HEK293 (cell line): ENCODE results near the gene DBH.

Experiments used
- CTCF ChIA-PET: fragments of 350-600 bp; formaldehyde crosslinking; extraction: SDS; loops from one replicate; lab custom pipeline; 2021; ENCODE audit warnings: antibody characterized with exemption; lab: Yijun Ruan, JAX
- POLR2A ChIA-PET: fragments of 300-600 bp; formaldehyde crosslinking; extraction: SDS; loops from one replicate; lab custom pipeline; 2020; ENCODE audit warnings: antibody characterized with exemption, inconsistent platforms; lab: Yijun Ruan, JAX
- H3K27ac ChIP-seq: fragments of 200-500 bp; sonication (Bioruptor generic); 2 replicates; pipeline ENCODE4 v1.5.1; 2014; ENCODE audit warnings: low read depth, low read length, control low read depth, inconsistent platforms; ENCODE audit errors: extremely low read depth
- H3K36me3 ChIP-seq, 2 experiments: fragments of 200-500 bp in 1 of 2; sonication (Bioruptor generic) in 1 of 2; 1 replicate in 1 of 2; 2 replicates in 1 of 2; pipeline ENCODE4 v1.5.1; 2014 to 2017; ENCODE audit warnings: inconsistent platforms in 2 of 2, low read length in 2 of 2; ENCODE audit not compliant: control insufficient read depth in 2 of 2, insufficient read depth in 1 of 2
- H3K4me1 ChIP-seq: fragments of 200-500 bp; sonication (Bioruptor generic); 2 replicates; pipeline ENCODE4 v1.5.1; 2014; ENCODE audit warnings: mild to moderate bottlenecking, low read length, inconsistent platforms; ENCODE audit not compliant: control insufficient read depth, insufficient read depth
- H3K4me3 ChIP-seq: 2 replicates; pipeline ENCODE4 v1.5.1; 2011; ENCODE audit warnings: low read depth, mild to moderate bottlenecking, control low read depth, low read length, moderate library complexity
- H3K9me3 ChIP-seq: fragments of 200-500 bp; sonication (Bioruptor generic); 2 replicates; pipeline ENCODE4 v1.5.1; 2014; ENCODE audit warnings: low read depth, low read length, inconsistent platforms; ENCODE audit not compliant: control insufficient read depth, insufficient read depth
- EGR2 ChIP-seq: fragments of 450-650 bp; formaldehyde crosslinking; IDR thresholded peaks from 2 replicates; pipeline ENCODE4 v1.5.1; 2016; ENCODE audit warnings: low read depth, missing biosample characterization, missing genetic modification characterization
- GLIS2 ChIP-seq: fragments of 450-650 bp; formaldehyde crosslinking; IDR thresholded peaks from 2 replicates; pipeline ENCODE4 v1.5.1; 2016; ENCODE audit warnings: missing biosample characterization, missing genetic modification characterization
- KLF17 ChIP-seq: fragments of 450-650 bp; formaldehyde crosslinking; IDR thresholded peaks from 2 replicates; pipeline ENCODE4 v1.5.1; 2016; ENCODE audit warnings: missing biosample characterization, missing genetic modification characterization
- SCRT2 ChIP-seq: fragments of 450-650 bp; formaldehyde crosslinking; IDR thresholded peaks from 2 replicates; pipeline ENCODE4 v1.5.1; 2016; ENCODE audit warnings: missing biosample characterization, missing genetic modification characterization
- ZFHX2 ChIP-seq: fragments of 450-650 bp; formaldehyde crosslinking; conservative IDR thresholded peaks from 2 replicates; pipeline ENCODE4 v1.5.1; 2016; ENCODE audit warnings: missing biosample characterization, missing genetic modification characterization
- ZFP37 ChIP-seq: fragments of 450-650 bp; formaldehyde crosslinking; IDR thresholded peaks from 2 replicates; pipeline ENCODE4 v1.5.1; 2016; ENCODE audit warnings: missing biosample characterization, missing genetic modification characterization
- ZNF169 ChIP-seq: fragments of 450-650 bp; formaldehyde crosslinking; IDR thresholded peaks from 2 replicates; pipeline ENCODE4 v1.5.1; 2016; ENCODE audit warnings: missing biosample characterization, missing genetic modification characterization
- ZNF239 ChIP-seq: fragments of 450-650 bp; formaldehyde crosslinking; IDR thresholded peaks from 2 replicates; pipeline ENCODE4 v1.5.1; 2016; ENCODE audit warnings: missing biosample characterization, missing genetic modification characterization
- ZNF280C ChIP-seq: fragments of 450-650 bp; formaldehyde crosslinking; IDR thresholded peaks from 2 replicates; pipeline ENCODE4 v1.5.1; 2016; ENCODE audit warnings: missing biosample characterization, missing genetic modification characterization
- ZNF473 ChIP-seq: fragments of 450-650 bp; formaldehyde crosslinking; IDR thresholded peaks from 2 replicates; pipeline ENCODE4 v1.5.1; 2017; ENCODE audit warnings: missing biosample characterization, missing genetic modification characterization
- ZNF549 ChIP-seq: fragments of 450-650 bp; IDR thresholded peaks from 2 replicates; pipeline ENCODE4 v1.5.1; 2018; ENCODE audit warnings: missing biosample characterization, missing genetic modification characterization, mild to moderate bottlenecking, inconsistent platforms, moderate library complexity
- ZNF560 ChIP-seq: fragments of 450-650 bp; formaldehyde crosslinking; IDR thresholded peaks from 2 replicates; pipeline ENCODE4 v1.5.1; 2017; ENCODE audit warnings: missing biosample characterization, missing genetic modification characterization, borderline replicate concordance
- ZNF623 ChIP-seq: fragments of 450-650 bp; formaldehyde crosslinking; IDR thresholded peaks from 2 replicates; pipeline ENCODE4 v1.5.1; 2016; ENCODE audit warnings: missing biosample characterization, missing genetic modification characterization
- TF ChIP-seq, protein P1 (sequence below): IDR thresholded peaks from 2 replicates; pipeline ENCODE4 v1.6.1; 2011; ENCODE audit warnings: mild to moderate bottlenecking, low read depth, low read length, borderline replicate concordance

DBH gene

GRCh38 chr9:133686642-133687575 is 50.7 kb downstream of the DBH start:
- Histone ChIP-seq H3K36me3 (no peaks in the 10 kb centered on the region), H3K9me3 (no peaks in the 10 kb centered on the region), H3K4me3 (no peak overlapping the region), H3K27ac (no peak overlapping the region), H3K4me1 (no peaks in the 10 kb centered on the region)
- ChIA-PET CTCF (interaction anchor here (0.6 to 1.2 kb wide), 2 partner anchors 9 to 173 kb away, joined by 4 to 5 read pairs; no protein-coding TSS in a partner anchor), POLR2A (no interaction called here)
- TF ChIP-seq ZFP37 (tag by site-specific recombination) (no peak), ZNF473 (tag by site-specific recombination) (no peak), GLIS2 (no peak), SCRT2 (tag by site-specific recombination) (no peak), ZNF169 (tag by site-specific recombination) (no peak), KLF17 (tag by site-specific recombination) (no peak), ZNF549 (tag by site-specific recombination) (no peak), ZNF280C (no peak), ZNF239 (no peak)
- TF ChIP-seq, protein P1, sequence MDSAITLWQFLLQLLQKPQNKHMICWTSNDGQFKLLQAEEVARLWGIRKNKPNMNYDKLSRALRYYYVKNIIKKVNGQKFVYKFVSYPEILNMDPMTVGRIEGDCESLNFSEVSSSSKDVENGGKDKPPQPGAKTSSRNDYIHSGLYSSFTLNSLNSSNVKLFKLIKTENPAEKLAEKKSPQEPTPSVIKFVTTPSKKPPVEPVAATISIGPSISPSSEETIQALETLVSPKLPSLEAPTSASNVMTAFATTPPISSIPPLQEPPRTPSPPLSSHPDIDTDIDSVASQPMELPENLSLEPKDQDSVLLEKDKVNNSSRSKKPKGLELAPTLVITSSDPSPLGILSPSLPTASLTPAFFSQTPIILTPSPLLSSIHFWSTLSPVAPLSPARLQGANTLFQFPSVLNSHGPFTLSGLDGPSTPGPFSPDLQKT, result no peak

DNA sequence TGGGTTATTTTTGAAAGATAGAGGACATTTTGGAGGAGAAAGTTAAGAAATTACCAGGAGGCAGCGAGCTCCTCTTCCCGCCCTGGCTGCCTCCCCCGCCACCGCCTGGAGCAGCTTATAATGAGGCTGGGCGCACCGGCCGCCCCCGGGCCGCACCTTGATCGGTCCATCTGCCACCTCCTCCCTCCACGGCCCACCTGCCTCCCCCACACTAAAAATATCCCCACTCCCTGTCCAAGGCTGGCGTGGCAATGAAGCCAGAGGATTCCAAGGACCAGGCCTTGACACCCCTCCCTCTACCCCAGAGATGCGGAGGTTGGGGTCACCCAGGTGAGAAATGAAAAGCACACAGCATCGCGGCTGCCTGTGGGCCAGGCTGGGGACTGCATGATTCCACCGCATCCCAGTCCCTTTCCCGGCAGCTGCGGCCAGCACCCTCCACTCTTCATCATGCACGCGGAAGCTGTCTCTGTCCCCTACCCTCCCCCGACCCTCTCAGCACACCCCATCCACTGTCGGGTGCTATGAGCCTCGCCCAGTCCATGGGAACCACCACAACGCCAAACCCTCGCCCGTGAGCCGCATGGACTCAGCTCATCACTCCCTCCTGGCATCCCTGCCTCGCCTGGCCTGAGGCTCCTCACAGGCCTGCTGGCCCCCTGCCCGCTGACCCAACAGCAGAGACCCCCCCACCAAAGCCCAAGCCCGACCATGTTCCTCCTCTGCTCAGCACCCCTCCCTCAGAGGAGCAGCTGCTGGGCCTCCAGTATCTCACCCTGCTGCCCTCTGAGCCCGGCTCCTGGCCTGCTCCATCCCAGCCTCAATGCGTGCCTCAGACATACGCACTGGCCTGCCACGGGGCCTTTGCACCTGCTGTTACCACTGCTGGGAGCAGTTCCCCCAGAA is 51.9 kb downstream of the DBH start:
- no peaks in the 10 kb centered on the region for H3K9me3 ChIP-seq
- TF ChIP-seq EGR2 (tag by site-specific recombination) (peak; percentile 87), ZFHX2 (tag by site-specific recombination) (peak; percentile 67), ZNF560 (tag by site-specific recombination) (no peak), ZNF623 (tag by site-specific recombination) (peak; percentile 93)
- H3K36me3 ChIP-seq, result no peaks in the 10 kb centered on the region
- CTCF ChIA-PET, result interaction anchor here (0.6 to 1.2 kb wide), 2 partner anchors 10 to 44 kb away, joined by 3 to 5 read pairs; no protein-coding TSS in a partner anchor
- H3K27ac ChIP-seq, result no peak overlapping the region
- POLR2A ChIA-PET, result no interaction called here
- H3K4me1 ChIP-seq, result no peaks in the 10 kb centered on the region
- H3K4me3 ChIP-seq, result no peak overlapping the region
